ENCODE measurements around the gene PHACTR4. TPM values are rescaled to one million over a fixed set of nuclear protein-coding genes. Genes with fewer than 3 reads are reported as not detected.

PHACTR4 gene
- total and polyA plus RNA-seq, 9 of the 15 experiments (the other 6 are each of a cell fraction or from before 2014, with no cell fraction given): 6.4 to 43.6 (median 14.2) TPM

GRCh38 chr1:28506907-28507246 lies 137.3 kb downstream of the PHACTR4 start (continued):
- 0 out of 2 replicates have a peak, but pooled peaks have one; percentile 22 for TF ChIP-seq ZNF512 (tag; IDR thresholded peaks at IDR 0.05)
- TF ChIP-seq KAT8 (IDR thresholded peaks at IDR 0.05; ENCODE audit: low read depth): no peak
- no peak for TF ChIP-seq EGR1 (conservative IDR thresholded peaks at IDR 0.05)
- peak; percentile 52; the same call in 1 of the 2 replicates for TF ChIP-seq ZNF316 (IDR thresholded peaks at IDR 0.05)
- peak; percentile 80; the same call in 1 of the 2 replicates for TF ChIP-seq THRAP3 (IDR thresholded peaks at IDR 0.05; ENCODE audit: borderline replicate concordance)
- TF ChIP-seq BCOR (IDR thresholded peaks at IDR 0.05): no peak
- TF ChIP-seq, protein P1, sequence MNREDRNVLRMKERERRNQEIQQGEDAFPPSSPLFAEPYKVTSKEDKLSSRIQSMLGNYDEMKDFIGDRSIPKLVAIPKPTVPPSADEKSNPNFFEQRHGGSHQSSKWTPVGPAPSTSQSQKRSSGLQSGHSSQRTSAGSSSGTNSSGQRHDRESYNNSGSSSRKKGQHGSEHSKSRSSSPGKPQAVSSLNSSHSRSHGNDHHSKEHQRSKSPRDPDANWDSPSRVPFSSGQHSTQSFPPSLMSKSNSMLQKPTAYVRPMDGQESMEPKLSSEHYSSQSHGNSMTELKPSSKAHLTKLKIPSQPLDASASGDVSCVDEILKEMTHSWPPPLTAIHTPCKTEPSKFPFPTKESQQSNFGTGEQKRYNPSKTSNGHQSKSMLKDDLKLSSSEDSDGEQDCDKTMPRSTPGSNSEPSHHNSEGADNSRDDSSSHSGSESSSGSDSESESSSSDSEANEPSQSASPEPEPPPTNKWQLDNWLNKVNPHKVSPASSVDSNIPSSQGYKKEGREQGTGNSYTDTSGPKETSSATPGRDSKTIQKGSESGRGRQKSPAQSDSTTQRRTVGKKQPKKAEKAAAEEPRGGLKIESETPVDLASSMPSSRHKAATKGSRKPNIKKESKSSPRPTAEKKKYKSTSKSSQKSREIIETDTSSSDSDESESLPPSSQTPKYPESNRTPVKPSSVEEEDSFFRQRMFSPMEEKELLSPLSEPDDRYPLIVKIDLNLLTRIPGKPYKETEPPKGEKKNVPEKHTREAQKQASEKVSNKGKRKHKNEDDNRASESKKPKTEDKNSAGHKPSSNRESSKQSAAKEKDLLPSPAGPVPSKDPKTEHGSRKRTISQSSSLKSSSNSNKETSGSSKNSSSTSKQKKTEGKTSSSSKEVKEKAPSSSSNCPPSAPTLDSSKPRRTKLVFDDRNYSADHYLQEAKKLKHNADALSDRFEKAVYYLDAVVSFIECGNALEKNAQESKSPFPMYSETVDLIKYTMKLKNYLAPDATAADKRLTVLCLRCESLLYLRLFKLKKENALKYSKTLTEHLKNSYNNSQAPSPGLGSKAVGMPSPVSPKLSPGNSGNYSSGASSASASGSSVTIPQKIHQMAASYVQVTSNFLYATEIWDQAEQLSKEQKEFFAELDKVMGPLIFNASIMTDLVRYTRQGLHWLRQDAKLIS (CRISPR knock-in tag; IDR thresholded peaks at IDR 0.05): 0 out of 2 replicates have a peak, but pooled peaks have one; percentile 83
- no peak for TF ChIP-seq CEBPZ (IDR thresholded peaks at IDR 0.05; ENCODE audit: borderline replicate concordance, low read depth, low read length)
- TF ChIP-seq TAF9B (IDR thresholded peaks at IDR 0.05; ENCODE audit: partially characterized antibody): peak; percentile 26
- TF ChIP-seq, protein P2, sequence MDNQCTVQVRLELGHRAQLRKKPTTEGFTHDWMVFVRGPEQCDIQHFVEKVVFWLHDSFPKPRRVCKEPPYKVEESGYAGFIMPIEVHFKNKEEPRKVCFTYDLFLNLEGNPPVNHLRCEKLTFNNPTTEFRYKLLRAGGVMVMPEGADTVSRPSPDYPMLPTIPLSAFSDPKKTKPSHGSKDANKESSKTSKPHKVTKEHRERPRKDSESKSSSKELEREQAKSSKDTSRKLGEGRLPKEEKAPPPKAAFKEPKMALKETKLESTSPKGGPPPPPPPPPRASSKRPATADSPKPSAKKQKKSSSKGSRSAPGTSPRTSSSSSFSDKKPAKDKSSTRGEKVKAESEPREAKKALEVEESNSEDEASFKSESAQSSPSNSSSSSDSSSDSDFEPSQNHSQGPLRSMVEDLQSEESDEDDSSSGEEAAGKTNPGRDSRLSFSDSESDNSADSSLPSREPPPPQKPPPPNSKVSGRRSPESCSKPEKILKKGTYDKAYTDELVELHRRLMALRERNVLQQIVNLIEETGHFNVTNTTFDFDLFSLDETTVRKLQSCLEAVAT (IDR thresholded peaks at IDR 0.05): peak; percentile 96
- TF ChIP-seq, protein P3, sequence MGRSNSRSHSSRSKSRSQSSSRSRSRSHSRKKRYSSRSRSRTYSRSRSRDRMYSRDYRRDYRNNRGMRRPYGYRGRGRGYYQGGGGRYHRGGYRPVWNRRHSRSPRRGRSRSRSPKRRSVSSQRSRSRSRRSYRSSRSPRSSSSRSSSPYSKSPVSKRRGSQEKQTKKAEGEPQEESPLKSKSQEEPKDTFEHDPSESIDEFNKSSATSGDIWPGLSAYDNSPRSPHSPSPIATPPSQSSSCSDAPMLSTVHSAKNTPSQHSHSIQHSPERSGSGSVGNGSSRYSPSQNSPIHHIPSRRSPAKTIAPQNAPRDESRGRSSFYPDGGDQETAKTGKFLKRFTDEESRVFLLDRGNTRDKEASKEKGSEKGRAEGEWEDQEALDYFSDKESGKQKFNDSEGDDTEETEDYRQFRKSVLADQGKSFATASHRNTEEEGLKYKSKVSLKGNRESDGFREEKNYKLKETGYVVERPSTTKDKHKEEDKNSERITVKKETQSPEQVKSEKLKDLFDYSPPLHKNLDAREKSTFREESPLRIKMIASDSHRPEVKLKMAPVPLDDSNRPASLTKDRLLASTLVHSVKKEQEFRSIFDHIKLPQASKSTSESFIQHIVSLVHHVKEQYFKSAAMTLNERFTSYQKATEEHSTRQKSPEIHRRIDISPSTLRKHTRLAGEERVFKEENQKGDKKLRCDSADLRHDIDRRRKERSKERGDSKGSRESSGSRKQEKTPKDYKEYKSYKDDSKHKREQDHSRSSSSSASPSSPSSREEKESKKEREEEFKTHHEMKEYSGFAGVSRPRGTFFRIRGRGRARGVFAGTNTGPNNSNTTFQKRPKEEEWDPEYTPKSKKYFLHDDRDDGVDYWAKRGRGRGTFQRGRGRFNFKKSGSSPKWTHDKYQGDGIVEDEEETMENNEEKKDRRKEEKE (IDR thresholded peaks at IDR 0.05; ENCODE audit: borderline replicate concordance in 1 of 2, control insufficient read depth in 1 of 2, low read depth in 2 of 2, low read length in 1 of 2): peak in 1 of 2 experiments; percentile 33; a peak in 1 of 4 replicates
- peak; percentile 65 for TF ChIP-seq CHD1 (IDR thresholded peaks at IDR 0.05; ENCODE audit: low read length)
- TF ChIP-seq NBN (IDR thresholded peaks at IDR 0.05; ENCODE audit: low read depth): 0 out of 2 replicates have a peak, but pooled peaks have one; percentile 16

Measured in K562 (cell line).